Measurements from ENCODE around the gene LSR. TPM values are rescaled to one million over a fixed set of nuclear protein-coding genes. Genes with fewer than 3 reads are reported as not detected.

The LSR gene
- total RNA-seq, 2 donors from 2014 or later, result 7.6 to 9.3 TPM

- H3K4me3 ChIP-seq, result no peak overlapping the region
- DNase-seq (ENCODE audit: low spot score) (no peak), ATAC-seq (ENCODE audit: insufficient number of reproducible peaks, low FRiP score, low read depth) (no peak)
- no peaks in the 10 kb centered on the region for H3K27me3 ChIP-seq (replicated peaks; ENCODE audit: insufficient read depth)
- peaks cover 52% of the 10 kb centered on the region for H3K36me3 ChIP-seq
- H3K27ac ChIP-seq, result no peak overlapping the region
- H3K9me3 ChIP-seq, result no peaks in the 10 kb centered on the region
- H3K4me1 ChIP-seq (ENCODE audit: control insufficient read depth in 1 of 2, low read depth in 2 of 2), result peaks cover 6 to 11% of the 10 kb centered on the region in 2 donors
- TF ChIP-seq CTCF (IDR thresholded peaks at IDR 0.05), result no peak
Observed at GRCh38 chr19:35274323-35274722, 25.5 kb downstream of the LSR start.

DNA sequence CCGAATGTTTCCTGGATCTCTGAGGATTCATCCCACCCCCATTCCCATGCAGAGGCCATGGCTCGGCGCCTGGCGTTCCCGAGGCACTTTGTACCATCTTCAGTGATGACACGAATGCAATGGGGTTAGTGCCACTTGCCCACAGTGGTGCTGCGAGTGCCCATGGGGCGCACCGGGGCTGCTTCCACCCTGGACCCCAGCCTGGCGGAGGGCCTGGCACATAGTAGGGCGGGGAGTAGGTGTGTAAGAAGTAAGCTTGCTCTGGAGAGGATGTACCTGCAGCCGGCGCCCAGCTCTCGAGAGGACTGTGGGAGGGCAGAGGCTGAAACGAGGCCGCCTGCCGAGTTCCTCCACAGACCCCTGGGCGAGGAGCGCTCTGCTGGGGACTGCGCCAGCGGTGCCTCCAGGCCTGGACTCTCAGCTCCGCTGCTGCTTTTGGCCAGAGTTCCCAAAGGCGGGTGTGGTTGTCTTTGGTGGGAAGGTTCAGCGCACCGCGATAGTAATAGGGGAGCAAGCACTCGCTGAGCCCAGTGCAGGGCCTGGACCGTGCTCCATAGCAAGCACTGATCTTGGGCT lies 28.0 kb downstream of the LSR start:
- Histone ChIP-seq H3K4me3 (no peak overlapping the region), H3K27ac (no peak overlapping the region), H3K27me3 (replicated peaks; ENCODE audit: insufficient read depth) (no peaks in the 10 kb centered on the region), H3K9me3 (no peaks in the 10 kb centered on the region), H3K4me1 (ENCODE audit: control insufficient read depth in 1 of 2, low read depth in 2 of 2) (no peaks in the 10 kb centered on the region), H3K36me3 (peaks cover 42% of the 10 kb centered on the region)
- ATAC-seq (ENCODE audit: insufficient number of reproducible peaks, low FRiP score, low read depth) (no peak), DNase-seq (ENCODE audit: low spot score) (no peak)
- TF ChIP-seq CTCF (IDR thresholded peaks at IDR 0.05), result no peak

- Histone ChIP-seq H3K4me3 (no peak overlapping the region), H3K9me3 (no peaks in the 10 kb centered on the region), H3K4me1 (ENCODE audit: control insufficient read depth in 1 of 2, low read depth in 2 of 2) (no peaks in the 10 kb centered on the region), H3K27me3 (replicated peaks; ENCODE audit: insufficient read depth) (no peaks in the 10 kb centered on the region), H3K36me3 (peaks cover 29% of the 10 kb centered on the region), H3K27ac (no peak overlapping the region)
- no peak for ATAC-seq (ENCODE audit: insufficient number of reproducible peaks, low FRiP score, low read depth)
- no peak for DNase-seq (ENCODE audit: low spot score)
- no peak for TF ChIP-seq CTCF (IDR thresholded peaks at IDR 0.05)
Observed at GRCh38 chr19:35278578-35279284, 29.9 kb downstream of the LSR start.

GRCh38 chr19:35279374-35279773 lies 30.6 kb downstream of the LSR start:
- DNase-seq (ENCODE audit: low spot score), result no peak
- Histone ChIP-seq H3K4me1 (ENCODE audit: control insufficient read depth in 1 of 2, low read depth in 2 of 2) (no peaks in the 10 kb centered on the region), H3K9me3 (no peaks in the 10 kb centered on the region), H3K27ac (no peak overlapping the region), H3K27me3 (replicated peaks; ENCODE audit: insufficient read depth) (no peaks in the 10 kb centered on the region), H3K36me3 (peaks cover 24% of the 10 kb centered on the region), H3K4me3 (no peak overlapping the region)
- no peak for TF ChIP-seq CTCF (IDR thresholded peaks at IDR 0.05)
- ATAC-seq (ENCODE audit: insufficient number of reproducible peaks, low FRiP score, low read depth), result no peak

DNA sequence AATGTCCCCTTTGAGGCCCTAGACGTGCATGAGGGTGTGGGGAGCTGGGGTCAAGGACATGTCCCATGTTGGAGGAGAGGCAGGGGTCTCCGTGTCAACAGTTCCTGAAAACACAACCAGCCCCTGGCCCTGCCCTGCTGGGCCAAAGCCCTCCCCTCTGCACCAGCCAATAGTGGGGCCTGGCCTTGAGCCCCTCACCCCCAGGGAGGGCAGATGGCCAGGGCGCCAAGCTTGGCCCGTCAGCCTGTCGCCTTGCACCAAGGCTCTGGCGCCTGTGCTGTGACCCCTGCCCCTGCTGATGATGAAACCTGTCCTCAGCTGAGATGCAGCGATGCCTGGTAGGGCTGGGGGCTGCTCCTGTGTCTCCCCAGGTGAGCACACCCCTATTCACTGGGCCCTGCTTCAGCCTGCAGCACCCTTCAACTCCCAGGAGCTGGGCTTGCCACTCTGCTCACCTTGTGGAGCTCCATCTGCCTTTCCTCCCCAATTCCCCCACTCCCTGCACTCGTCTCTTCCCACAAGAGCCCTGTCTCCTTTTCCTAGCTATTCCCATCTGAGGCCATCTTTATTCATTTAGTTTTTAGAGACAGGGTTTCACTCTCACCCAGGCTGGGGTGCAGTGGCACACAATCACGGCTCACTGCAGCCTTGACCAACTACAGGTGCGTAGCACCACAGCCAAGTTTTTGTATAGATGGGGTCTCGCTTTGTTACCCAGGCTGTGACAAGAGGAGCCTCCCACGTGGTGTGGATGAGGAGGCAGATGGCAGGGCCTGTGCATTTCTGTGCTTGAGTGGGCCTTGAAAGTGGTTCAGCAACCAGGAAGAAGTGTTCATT lies 31.4 kb downstream of the LSR start:
- Histone ChIP-seq H3K4me3 (no peak overlapping the region), H3K36me3 (peaks cover 24% of the 10 kb centered on the region), H3K27ac (no peak overlapping the region), H3K27me3 (replicated peaks; ENCODE audit: insufficient read depth) (no peaks in the 10 kb centered on the region), H3K9me3 (no peaks in the 10 kb centered on the region), H3K4me1 (ENCODE audit: control insufficient read depth in 1 of 2, low read depth in 2 of 2) (no peaks in the 10 kb centered on the region)
- no peak for TF ChIP-seq CTCF (IDR thresholded peaks at IDR 0.05)
- DNase-seq (ENCODE audit: low spot score) (no peak), ATAC-seq (ENCODE audit: insufficient number of reproducible peaks, low FRiP score, low read depth) (no peak)
